ENCODE measurements around the gene PRCD. TPM values are rescaled to one million over a fixed set of nuclear protein-coding genes. Genes with fewer than 3 reads are reported as not detected.

Gene PRCD
- total RNA-seq, 1 donor = 2.2 TPM

DNA sequence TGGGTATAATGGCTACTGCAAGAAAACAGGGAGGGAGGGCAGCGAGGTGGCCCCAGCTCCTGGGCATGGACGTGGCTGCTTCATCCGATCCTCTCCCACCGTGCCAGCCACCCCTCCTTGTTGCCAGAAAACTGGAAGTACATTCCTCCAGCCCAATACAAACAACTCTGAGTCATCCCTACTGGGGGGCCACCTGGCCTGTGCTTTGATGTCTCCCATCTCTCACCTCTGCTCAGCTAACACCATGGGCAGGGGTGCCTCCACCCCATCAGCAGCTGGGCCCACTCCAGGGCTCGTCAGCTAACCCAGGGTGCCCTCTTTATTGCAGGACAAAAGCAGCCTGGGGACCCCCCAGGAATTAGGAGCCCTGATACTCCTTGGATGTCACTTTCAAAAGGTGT is 40.6 kb upstream of the PRCD start:
- no peak for DNase-seq (ENCODE audit: low read depth)
- H3K4me3 ChIP-seq (ENCODE audit: low read depth, low read length) = no peak overlapping the region
- TF ChIP-seq, protein P1, sequence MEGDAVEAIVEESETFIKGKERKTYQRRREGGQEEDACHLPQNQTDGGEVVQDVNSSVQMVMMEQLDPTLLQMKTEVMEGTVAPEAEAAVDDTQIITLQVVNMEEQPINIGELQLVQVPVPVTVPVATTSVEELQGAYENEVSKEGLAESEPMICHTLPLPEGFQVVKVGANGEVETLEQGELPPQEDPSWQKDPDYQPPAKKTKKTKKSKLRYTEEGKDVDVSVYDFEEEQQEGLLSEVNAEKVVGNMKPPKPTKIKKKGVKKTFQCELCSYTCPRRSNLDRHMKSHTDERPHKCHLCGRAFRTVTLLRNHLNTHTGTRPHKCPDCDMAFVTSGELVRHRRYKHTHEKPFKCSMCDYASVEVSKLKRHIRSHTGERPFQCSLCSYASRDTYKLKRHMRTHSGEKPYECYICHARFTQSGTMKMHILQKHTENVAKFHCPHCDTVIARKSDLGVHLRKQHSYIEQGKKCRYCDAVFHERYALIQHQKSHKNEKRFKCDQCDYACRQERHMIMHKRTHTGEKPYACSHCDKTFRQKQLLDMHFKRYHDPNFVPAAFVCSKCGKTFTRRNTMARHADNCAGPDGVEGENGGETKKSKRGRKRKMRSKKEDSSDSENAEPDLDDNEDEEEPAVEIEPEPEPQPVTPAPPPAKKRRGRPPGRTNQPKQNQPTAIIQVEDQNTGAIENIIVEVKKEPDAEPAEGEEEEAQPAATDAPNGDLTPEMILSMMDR (IDR thresholded peaks at IDR 0.05; ENCODE audit: insufficient read depth, low read depth, low read length) = no peak

DNA sequence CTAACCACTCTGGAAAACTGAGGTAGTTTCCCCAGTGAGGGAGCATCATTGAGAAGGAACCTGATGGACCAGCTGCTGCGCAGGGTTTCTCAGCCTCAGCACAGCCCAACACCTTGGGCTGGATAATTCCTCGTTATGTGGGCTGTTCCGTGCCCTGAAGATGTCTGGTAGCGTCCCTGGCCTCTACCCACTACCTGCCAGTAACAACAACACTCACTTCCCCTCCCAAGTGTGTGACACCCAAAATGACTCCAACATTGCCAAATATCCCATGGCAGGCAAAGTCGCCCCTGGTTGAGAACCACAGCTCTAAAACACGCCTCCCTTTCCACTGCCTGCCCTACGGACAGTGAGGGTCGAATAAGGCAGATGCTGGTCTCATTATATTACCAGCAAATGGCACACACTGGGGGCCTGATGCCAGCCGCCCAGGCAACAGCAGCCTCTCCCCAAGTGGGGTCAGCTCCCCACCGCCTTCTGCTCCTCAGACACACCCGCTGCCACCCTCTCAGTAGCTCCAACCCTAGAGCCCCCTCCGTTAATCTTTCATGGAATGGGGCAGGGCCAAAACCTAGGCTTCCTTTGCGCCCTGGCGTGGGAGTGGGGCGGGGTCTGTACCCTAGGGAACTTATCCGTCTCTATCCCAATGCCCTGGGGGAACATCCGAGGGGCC is 39.6 kb upstream of the PRCD start:
- DNase-seq (ENCODE audit: low read depth) = no peak
- TF ChIP-seq, protein P1 (IDR thresholded peaks at IDR 0.05; ENCODE audit: insufficient read depth, low read depth, low read length) = no peak

DNA sequence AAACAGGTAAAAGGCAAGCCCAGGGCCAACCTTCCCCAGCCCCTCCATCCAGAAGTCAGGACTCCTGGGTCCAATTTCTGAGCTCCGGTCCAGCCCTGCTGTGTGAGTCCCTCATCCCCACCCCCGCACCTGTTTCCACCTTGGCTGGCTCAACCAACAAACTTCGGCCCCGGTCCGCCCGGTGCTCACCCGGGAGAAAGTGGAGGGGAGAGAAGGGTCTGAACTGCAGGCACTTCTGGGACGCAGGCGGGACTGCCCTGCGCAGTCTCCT is 39.2 kb upstream of the PRCD start:
- peak overlapping the region; percentile 65 for H3K4me3 ChIP-seq (ENCODE audit: low read depth, low read length)
- TF ChIP-seq, protein P1 (IDR thresholded peaks at IDR 0.05; ENCODE audit: insufficient read depth, low read depth, low read length) = no peak
- DNase-seq (ENCODE audit: low read depth) = no peak

More for the DNA sequence above, 39.6 kb upstream of the PRCD start:
- H3K4me3 ChIP-seq (ENCODE audit: low read depth, low read length) = peak overlapping the region; percentile 65

DNA sequence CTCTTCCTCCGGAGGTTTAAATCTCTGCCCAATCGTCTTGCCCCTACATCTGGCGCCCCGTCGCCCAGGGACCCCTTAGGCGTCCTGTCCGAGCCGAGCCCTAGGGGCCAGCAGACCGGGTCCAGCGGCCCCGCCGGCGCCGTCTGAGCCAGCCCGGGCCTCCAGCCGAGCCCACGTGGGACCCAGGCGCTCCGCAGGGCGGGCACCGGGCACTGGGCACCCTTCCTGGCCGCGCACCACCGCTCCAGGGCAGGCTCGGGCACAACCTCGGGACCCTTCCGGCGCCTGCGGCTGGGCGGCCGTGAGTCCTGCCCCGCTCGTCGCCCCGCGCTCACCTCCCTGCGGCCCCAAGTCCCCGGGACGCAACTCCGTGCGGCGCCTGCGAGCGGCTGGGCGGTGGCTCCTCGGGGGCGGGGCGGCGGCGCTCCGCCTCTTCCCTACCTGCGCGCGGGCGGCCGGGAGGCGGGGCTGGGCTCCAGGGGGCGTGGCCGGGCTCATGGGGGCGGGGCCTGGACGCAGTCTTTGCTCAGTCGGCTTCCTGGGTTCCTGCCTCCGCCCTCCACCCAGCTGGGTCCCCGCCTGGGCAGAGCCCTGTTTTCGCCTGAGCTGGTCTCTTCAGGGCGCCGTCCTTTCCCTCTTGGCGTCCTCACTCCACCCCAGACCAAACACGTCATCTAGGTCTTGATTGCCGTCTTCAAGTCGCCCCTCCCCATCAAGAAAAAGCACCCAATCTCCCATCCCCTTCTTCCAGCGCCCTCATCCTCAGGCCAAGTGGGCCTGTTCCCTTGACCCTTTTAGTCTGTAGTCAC is 38.6 kb upstream of the PRCD start, which contains the start of gene RHBDF2:
Gene RHBDF2 (minus strand): TSS at position 406 of the 809 bp plus-strand sequence. CDS start 19,899 bp downstream, outside the sequence.
- H3K4me3 ChIP-seq (ENCODE audit: low read depth, low read length) = peak within 1 kb of the TSS; percentile 65
- DNase-seq (ENCODE audit: low read depth) = peak; percentile 79
- TF ChIP-seq, protein P1 (IDR thresholded peaks at IDR 0.05; ENCODE audit: insufficient read depth, low read depth, low read length) = no peak

DNA sequence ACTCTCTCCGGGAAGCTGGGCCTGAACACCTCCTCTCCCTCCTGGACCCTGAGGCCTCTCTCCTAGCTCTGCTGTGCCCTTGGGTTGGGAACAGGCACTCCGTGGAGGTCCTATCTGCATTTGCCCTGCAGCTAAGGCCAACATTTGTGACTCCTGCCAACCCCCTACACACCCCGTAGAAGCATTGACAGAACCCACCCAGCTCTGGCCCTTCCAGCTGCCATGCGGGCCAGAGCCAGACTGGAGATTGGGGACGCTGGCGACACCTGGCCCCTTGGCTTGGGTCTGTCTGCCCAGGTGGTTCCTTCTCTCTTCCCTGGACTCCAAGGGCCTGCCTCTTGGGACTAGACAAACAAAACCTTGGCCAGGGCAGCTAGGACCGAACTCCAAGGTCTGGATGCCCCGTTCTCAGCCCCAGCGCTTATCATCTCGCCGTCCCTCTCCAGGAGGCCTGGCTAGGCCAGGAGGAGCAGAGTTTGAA is 38.0 kb upstream of the PRCD start:
- DNase-seq (ENCODE audit: low read depth) = no peak
- peak overlapping the region; percentile 65 for H3K4me3 ChIP-seq (ENCODE audit: low read depth, low read length)
- TF ChIP-seq, protein P1 (IDR thresholded peaks at IDR 0.05; ENCODE audit: insufficient read depth, low read depth, low read length) = no peak

DNA sequence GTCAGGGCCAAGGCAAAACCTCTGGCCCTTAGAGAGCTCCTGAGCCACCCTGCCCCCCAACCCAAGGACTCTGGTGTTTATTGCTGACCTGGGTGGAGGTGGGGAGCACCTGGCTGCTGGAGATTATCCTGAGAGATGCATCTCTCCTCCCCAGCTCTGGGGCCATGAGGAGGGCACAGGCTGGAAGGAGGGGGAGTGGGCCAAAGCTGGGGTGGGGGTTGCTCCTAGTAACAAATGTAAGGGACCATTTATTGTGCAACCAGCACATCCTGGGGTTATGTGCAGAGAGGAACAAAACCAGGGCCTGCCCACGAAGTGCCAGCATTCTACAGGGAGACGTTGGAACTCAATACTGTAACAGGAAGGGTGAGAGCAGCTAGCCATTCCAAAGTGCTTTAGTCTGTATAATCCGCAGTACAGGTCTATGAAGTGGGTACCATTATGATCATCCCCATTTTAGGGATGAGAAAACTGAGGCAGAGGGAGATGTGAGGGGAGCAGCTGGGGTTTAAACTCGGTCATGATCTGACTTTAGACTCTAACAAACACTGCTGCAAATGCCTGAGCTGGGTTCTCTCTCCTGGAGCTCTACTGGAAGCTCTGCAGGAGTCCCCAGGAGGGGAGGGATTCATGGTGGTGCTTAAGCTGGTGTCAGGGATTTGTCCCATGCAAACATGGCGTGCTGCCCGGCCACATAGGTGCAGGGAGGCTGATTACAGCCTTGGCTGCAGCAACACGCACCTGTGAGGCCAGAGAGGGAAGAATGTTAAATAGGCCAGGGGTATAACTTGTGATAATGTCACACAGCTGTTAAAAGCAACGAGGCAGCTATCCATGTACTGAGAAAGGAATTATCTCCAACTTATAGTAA is 37.3 kb upstream of the PRCD start:
- no peak for DNase-seq (ENCODE audit: low read depth)
- TF ChIP-seq, protein P1 (IDR thresholded peaks at IDR 0.05; ENCODE audit: insufficient read depth, low read depth, low read length) = no peak
- no peak overlapping the region for H3K4me3 ChIP-seq (ENCODE audit: low read depth, low read length)

All from fibroblast of villous mesenchyme (primary cell).